Measurements from ENCODE around the gene SNRPA.

GRCh38 chr19:40762754-40763470 lies 11.9 kb downstream of the SNRPA start:
- TF ChIP-seq CTCF (IDR thresholded peaks at IDR 0.05) (no peak), POLR2A (IDR thresholded peaks at IDR 0.05) (no peak), EP300 (IDR thresholded peaks at IDR 0.05) (no peak)

All from ovary (tissue), 3 donors.